ENCODE results near the gene DMD. TPM values are rescaled to one million over a fixed set of nuclear protein-coding genes. Genes with fewer than 3 reads are reported as not detected.
A peak's percentile ranks its signal among the peaks of the same experiment; 100 is the strongest.

The DMD gene
- total and polyA plus RNA-seq, 2 donors (not counting 1 experiment from before 2014, with no cell fraction given), result 2.0 to 51.8 TPM

GRCh38 chrX:31658360-31658759 lies 1553.0 kb downstream of the DMD start:
- intact Hi-C loops (cut with micrococcal nuclease), result loop anchor here (10.0 kb wide), 1 partner anchor 684 kb away; no protein-coding TSS in a partner anchor
- H3K27me3 Mint-ChIP-seq, result no peaks in the 10 kb centered on the region
- ChIA-PET CTCF (interaction anchor here (0.7 to 4.2 kb wide), 3 partner anchors 444 to 684 kb away, joined by 3 to 58 read pairs (median 12); no protein-coding TSS in a partner anchor), POLR2A (no interaction called here)
- Histone ChIP-seq H3K79me2 (ENCODE audit: control insufficient read depth, insufficient read depth, low read length) (no peaks in the 10 kb centered on the region), H3K4me2 (replicated peaks; ENCODE audit: low read depth, low read length, poor library complexity, severe bottlenecking) (no peak overlapping the region), H3K27ac (ENCODE audit: low read length in 2 of 2) (no peak overlapping the region), H3K9ac (ENCODE audit: low read length) (no peak overlapping the region), H3K9me3 (ENCODE audit: control extremely low read depth in 1 of 3, control insufficient read depth in 2 of 3, insufficient read depth in 1 of 3, low read length in 2 of 3) (no peaks in the 10 kb centered on the region), H4K20me1 (ENCODE audit: control insufficient read depth, insufficient read depth, low read length, poor library complexity, severe bottlenecking) (no peaks in the 10 kb centered on the region), H3K36me3 (replicated peaks in 1 of 2; ENCODE audit: control extremely low read depth in 1 of 2, control insufficient read depth in 1 of 2, extremely low read depth in 1 of 2, insufficient read depth in 2 of 2, low read length in 1 of 2) (no peaks in the 10 kb centered on the region), H3K4me3 (ENCODE audit: control extremely low read depth in 1 of 5, extremely low read depth in 1 of 5, insufficient read depth in 1 of 5, low read depth in 2 of 5, low read length in 4 of 5) (no peak overlapping the region), H2AFZ (ENCODE audit: insufficient read depth, low read depth, low read length, poor library complexity, severe bottlenecking) (no peak overlapping the region), H3K27me3 (replicated peaks in 1 of 4; ENCODE audit: control extremely low read depth in 1 of 4, control insufficient read depth in 3 of 4, insufficient read depth in 4 of 4, low read length in 3 of 4) (no peaks in the 10 kb centered on the region), H3K4me1 (ENCODE audit: control insufficient read depth in 2 of 2, insufficient read depth in 2 of 2, low read length in 2 of 2) (no peaks in the 10 kb centered on the region)
- TF ChIP-seq, protein P1, sequence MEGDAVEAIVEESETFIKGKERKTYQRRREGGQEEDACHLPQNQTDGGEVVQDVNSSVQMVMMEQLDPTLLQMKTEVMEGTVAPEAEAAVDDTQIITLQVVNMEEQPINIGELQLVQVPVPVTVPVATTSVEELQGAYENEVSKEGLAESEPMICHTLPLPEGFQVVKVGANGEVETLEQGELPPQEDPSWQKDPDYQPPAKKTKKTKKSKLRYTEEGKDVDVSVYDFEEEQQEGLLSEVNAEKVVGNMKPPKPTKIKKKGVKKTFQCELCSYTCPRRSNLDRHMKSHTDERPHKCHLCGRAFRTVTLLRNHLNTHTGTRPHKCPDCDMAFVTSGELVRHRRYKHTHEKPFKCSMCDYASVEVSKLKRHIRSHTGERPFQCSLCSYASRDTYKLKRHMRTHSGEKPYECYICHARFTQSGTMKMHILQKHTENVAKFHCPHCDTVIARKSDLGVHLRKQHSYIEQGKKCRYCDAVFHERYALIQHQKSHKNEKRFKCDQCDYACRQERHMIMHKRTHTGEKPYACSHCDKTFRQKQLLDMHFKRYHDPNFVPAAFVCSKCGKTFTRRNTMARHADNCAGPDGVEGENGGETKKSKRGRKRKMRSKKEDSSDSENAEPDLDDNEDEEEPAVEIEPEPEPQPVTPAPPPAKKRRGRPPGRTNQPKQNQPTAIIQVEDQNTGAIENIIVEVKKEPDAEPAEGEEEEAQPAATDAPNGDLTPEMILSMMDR (IDR thresholded peaks at IDR 0.05), result peak; percentile 34
- TF ChIP-seq EZH2 (IDR thresholded peaks at IDR 0.05; ENCODE audit: borderline replicate concordance, insufficient read depth, low read depth, low read length, poor library complexity, severe bottlenecking), result no peak
- H3K27ac Mint-ChIP-seq, result no peak overlapping the region
- WGBS (ENCODE audit: insufficient coverage), result no CpG with 5 or more reads among the region's 4 CpGs
- no peak overlapping the region for H3K4me3 Mint-ChIP-seq
- peak; percentile 2 for DNase-seq
- no peak for ATAC-seq (ENCODE audit: low read depth)
- H3K9me3 Mint-ChIP-seq (ENCODE audit: insufficient read depth), result no peaks in the 10 kb centered on the region
- H3K4me1 Mint-ChIP-seq, result no peaks in the 10 kb centered on the region

DNA sequence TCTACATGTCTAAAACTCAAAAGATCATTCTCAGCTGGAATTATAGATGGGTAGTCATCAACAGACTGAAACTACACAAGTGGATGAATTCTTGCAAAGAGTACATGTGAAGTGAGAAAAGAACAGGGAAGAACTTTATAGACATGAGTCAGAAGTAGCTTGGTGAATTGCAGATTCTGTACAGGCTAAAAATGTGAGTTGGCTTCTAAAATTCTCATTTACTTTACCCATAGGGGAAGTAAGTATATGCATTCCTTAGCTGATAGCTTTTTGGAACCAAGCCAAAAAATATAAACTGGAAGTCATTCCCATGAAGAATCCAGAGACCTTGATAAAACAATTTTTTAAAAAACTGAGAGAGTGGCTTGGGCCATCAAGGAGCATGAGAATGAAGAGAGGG lies 1555.3 kb downstream of the DMD start:
- H3K27me3 ChIP-seq (replicated peaks in 1 of 4; ENCODE audit: control extremely low read depth in 1 of 4, control insufficient read depth in 3 of 4, insufficient read depth in 4 of 4, low read length in 3 of 4), result no peaks in the 10 kb centered on the region
- no peak for DNase-seq
- H3K27me3 Mint-ChIP-seq, result no peaks in the 10 kb centered on the region
- H3K4me1 Mint-ChIP-seq, result no peaks in the 10 kb centered on the region
- no peak overlapping the region for H2AFZ ChIP-seq (ENCODE audit: insufficient read depth, low read depth, low read length, poor library complexity, severe bottlenecking)
- ChIA-PET CTCF (interaction anchor here (3.6 to 4.2 kb wide), 2 partner anchors 442 to 617 kb away, joined by 12 to 58 read pairs; no protein-coding TSS in a partner anchor), POLR2A (no interaction called here)
- TF ChIP-seq, protein P1 (IDR thresholded peaks at IDR 0.05), result no peak
- no peak for TF ChIP-seq EZH2 (IDR thresholded peaks at IDR 0.05; ENCODE audit: borderline replicate concordance, insufficient read depth, low read depth, low read length, poor library complexity, severe bottlenecking)
- H3K4me1 ChIP-seq (ENCODE audit: control insufficient read depth in 2 of 2, insufficient read depth in 2 of 2, low read length in 2 of 2), result no peaks in the 10 kb centered on the region
- intact Hi-C loops (cut with micrococcal nuclease), result loop anchor here (10.0 kb wide), 1 partner anchor 681 kb away; no protein-coding TSS in a partner anchor
- H3K9ac ChIP-seq (ENCODE audit: low read length), result no peak overlapping the region
- no peak overlapping the region for H3K4me3 ChIP-seq (ENCODE audit: control extremely low read depth in 1 of 5, extremely low read depth in 1 of 5, insufficient read depth in 1 of 5, low read depth in 2 of 5, low read length in 4 of 5)
- H3K9me3 ChIP-seq (ENCODE audit: control extremely low read depth in 1 of 3, control insufficient read depth in 2 of 3, insufficient read depth in 1 of 3, low read length in 2 of 3), result no peaks in the 10 kb centered on the region
- no peak overlapping the region for H3K27ac Mint-ChIP-seq
- H3K4me3 Mint-ChIP-seq, result no peak overlapping the region
- no peak for ATAC-seq (ENCODE audit: low read depth)
- no peaks in the 10 kb centered on the region for H3K9me3 Mint-ChIP-seq (ENCODE audit: insufficient read depth)
- no peak overlapping the region for H3K27ac ChIP-seq (ENCODE audit: low read length in 2 of 2)
- H3K36me3 ChIP-seq (replicated peaks in 1 of 2; ENCODE audit: control extremely low read depth in 1 of 2, control insufficient read depth in 1 of 2, extremely low read depth in 1 of 2, insufficient read depth in 2 of 2, low read length in 1 of 2), result no peaks in the 10 kb centered on the region
- no peak overlapping the region for H3K4me2 ChIP-seq (replicated peaks; ENCODE audit: low read depth, low read length, poor library complexity, severe bottlenecking)
- H4K20me1 ChIP-seq (ENCODE audit: control insufficient read depth, insufficient read depth, low read length, poor library complexity, severe bottlenecking), result no peaks in the 10 kb centered on the region
- no peaks in the 10 kb centered on the region for H3K79me2 ChIP-seq (ENCODE audit: control insufficient read depth, insufficient read depth, low read length)
